CD4-positive, alpha-beta T cell treated with Interleukin-17A for 4 hours (primary cell): ENCODE results near the gene KCNB1.

Source experiments
- DNase-seq: peaks from one replicate; pipeline ENCODE4 v3.0.0-alpha.2; 2020; ENCODE audit warnings: mixed read lengths

KCNB1 gene

GRCh38 chr20:49466114-49466912 is 16.2 kb downstream of the KCNB1 start:
- DNase-seq: no peak

- DNase-seq: no peak
These were observed 17.9 kb downstream of the KCNB1 start for GRCh38 chr20:49464556-49464955.

- DNase-seq: no peak
These were observed 19.8 kb downstream of the KCNB1 start for GRCh38 chr20:49462626-49463025.

- no peak for DNase-seq
These were observed 20.4 kb downstream of the KCNB1 start for GRCh38 chr20:49461894-49462620.

- DNase-seq: no peak
These were observed 21.6 kb downstream of the KCNB1 start for GRCh38 chr20:49460916-49461315.

- DNase-seq: no peak
These were observed 22.3 kb downstream of the KCNB1 start for GRCh38 chr20:49460131-49460530.

GRCh38 chr20:49459684-49460083 is 22.8 kb downstream of the KCNB1 start:
- DNase-seq: no peak

GRCh38 chr20:49457444-49457843 is 25.0 kb downstream of the KCNB1 start:
- no peak for DNase-seq

GRCh38 chr20:49456646-49457045 is 25.8 kb downstream of the KCNB1 start:
- DNase-seq: no peak

- DNase-seq: no peak
These were observed 26.8 kb downstream of the KCNB1 start for GRCh38 chr20:49455691-49456090.

GRCh38 chr20:49452011-49452482 is 30.4 kb downstream of the KCNB1 start:
- no peak for DNase-seq

GRCh38 chr20:49450281-49450721 is 32.2 kb downstream of the KCNB1 start:
- DNase-seq: no peak

GRCh38 chr20:49448917-49449316 is 33.6 kb downstream of the KCNB1 start:
- DNase-seq: no peak

- DNase-seq: no peak
These were observed 34.3 kb downstream of the KCNB1 start for GRCh38 chr20:49447946-49448809.

- DNase-seq: no peak
These were observed 35.1 kb downstream of the KCNB1 start for GRCh38 chr20:49447364-49447763.

GRCh38 chr20:49446808-49447207 is 35.7 kb downstream of the KCNB1 start:
- no peak for DNase-seq

- no peak for DNase-seq
These were observed 36.4 kb downstream of the KCNB1 start for GRCh38 chr20:49446080-49446479.

- no peak for DNase-seq
These were observed 37.3 kb downstream of the KCNB1 start for GRCh38 chr20:49445176-49445575.

GRCh38 chr20:49444553-49444990 is 37.9 kb downstream of the KCNB1 start:
- no peak for DNase-seq

- DNase-seq: no peak
These were observed 45.4 kb downstream of the KCNB1 start for GRCh38 chr20:49437057-49437456.

- DNase-seq: no peak
These were observed 46.8 kb downstream of the KCNB1 start for GRCh38 chr20:49435639-49436038.

- no peak for DNase-seq
These were observed 49.1 kb downstream of the KCNB1 start for GRCh38 chr20:49433333-49433732.

GRCh38 chr20:49432550-49432949 is 49.9 kb downstream of the KCNB1 start:
- DNase-seq: no peak
